MM.1S (cell line): ENCODE data around the gene DMRT3.

Experiments used
- EZH2 ChIP-seq: fragments of 300-600 bp; sonication (generic); optimal IDR thresholded peaks from 2 replicates; pipeline ENCODE3; 2017; ENCODE audit warnings: low read depth, mild to moderate bottlenecking, antibody characterized with exemption, low read length, mixed read lengths
- TF ChIP-seq, protein P1 (sequence below): fragments of 300-600 bp; sonication (generic); IDR thresholded peaks from 2 replicates; pipeline ENCODE4 v1.5.1; 2016; ENCODE audit warnings: antibody characterized with exemption, low read length, mixed read lengths

DNA sequence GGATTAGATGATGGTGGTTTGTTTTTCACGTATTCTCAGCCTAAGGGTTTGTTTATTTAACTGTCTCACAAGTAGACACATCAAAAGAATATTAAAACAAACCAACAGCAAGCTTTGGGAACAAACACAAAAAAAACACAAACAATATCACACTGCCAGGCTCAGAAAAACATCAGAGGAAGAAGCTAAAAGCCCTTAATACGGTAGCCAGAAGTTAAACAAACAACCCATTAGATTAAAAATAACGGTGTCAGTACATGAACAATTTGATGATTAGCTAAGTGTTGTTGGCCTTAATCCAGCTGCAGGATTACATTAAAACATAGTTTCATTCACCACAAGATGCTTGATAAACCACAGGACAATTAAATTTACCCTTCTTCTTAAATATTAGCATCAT lies 57.8 kb downstream of the DMRT3 start:
- TF ChIP-seq, protein P1, sequence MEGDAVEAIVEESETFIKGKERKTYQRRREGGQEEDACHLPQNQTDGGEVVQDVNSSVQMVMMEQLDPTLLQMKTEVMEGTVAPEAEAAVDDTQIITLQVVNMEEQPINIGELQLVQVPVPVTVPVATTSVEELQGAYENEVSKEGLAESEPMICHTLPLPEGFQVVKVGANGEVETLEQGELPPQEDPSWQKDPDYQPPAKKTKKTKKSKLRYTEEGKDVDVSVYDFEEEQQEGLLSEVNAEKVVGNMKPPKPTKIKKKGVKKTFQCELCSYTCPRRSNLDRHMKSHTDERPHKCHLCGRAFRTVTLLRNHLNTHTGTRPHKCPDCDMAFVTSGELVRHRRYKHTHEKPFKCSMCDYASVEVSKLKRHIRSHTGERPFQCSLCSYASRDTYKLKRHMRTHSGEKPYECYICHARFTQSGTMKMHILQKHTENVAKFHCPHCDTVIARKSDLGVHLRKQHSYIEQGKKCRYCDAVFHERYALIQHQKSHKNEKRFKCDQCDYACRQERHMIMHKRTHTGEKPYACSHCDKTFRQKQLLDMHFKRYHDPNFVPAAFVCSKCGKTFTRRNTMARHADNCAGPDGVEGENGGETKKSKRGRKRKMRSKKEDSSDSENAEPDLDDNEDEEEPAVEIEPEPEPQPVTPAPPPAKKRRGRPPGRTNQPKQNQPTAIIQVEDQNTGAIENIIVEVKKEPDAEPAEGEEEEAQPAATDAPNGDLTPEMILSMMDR = no peak
- TF ChIP-seq EZH2 = no peak
